ENCODE measurements around the gene SAGE1.
"Not testable (repeated sequence)": the region's sequence is repeated elsewhere in the genome, so short reads cannot be mapped to it uniquely, and the experiment has no call there.

The SAGE1 gene

DNA sequence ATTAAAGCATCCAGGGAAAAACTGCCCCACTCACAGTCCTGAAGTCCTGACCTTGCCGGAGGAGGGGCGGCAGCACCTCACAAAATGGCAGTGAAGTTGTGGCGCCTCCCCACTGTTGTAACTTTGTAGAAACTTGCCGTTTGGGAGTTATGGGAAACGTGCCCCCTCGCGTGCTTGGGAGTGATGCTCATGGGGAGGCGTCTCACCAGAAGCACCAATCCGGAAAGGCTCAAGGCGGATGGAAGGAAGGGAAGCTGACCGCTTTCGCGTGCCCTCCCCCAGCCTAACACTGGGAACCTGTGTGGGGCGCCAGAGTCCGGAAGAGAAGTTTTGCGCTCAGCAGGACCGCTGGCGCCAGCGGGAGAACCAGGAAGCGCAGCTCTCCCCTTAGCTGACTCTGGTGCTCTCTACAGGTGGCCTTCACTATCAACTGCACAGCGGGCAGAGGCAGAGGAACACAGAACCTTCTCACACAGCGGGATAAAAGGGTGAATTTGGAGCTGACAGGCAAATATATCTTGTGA, at the start of gene SAGE1, which contains the start of gene CT45A10:
SAGE1 (plus strand) TSS at position 423 of the 524 bp plus-strand sequence. CDS start 2,527 bp downstream, outside the sequence.
CT45A10 (minus strand) TSS at position 151 of the 524 bp plus-strand sequence. CDS start 8,100 bp downstream, outside the sequence.
- no peak within 1 kb of the TSS for H3K4me3 ChIP-seq (ENCODE audit: low read length)
- no peak within 1 kb of the TSS for H3K27ac ChIP-seq (ENCODE audit: low read length)
- H3K9ac ChIP-seq (ENCODE audit: low read length) = no peak within 1 kb of the TSS
- H3K9me3 ChIP-seq (ENCODE audit: control insufficient read depth, low read depth, low read length) = peaks cover 39% of the 10 kb centered on the region
- H3K4me1 ChIP-seq (ENCODE audit: control insufficient read depth, low read depth, low read length) = no peaks in the 10 kb centered on the region
- H3K27me3 ChIP-seq (ENCODE audit: control insufficient read depth, insufficient read depth, low read length) = no peaks in the 10 kb centered on the region
- H3K36me3 ChIP-seq (ENCODE audit: control insufficient read depth, low read depth, low read length) = no peaks in the 10 kb centered on the region

DNA sequence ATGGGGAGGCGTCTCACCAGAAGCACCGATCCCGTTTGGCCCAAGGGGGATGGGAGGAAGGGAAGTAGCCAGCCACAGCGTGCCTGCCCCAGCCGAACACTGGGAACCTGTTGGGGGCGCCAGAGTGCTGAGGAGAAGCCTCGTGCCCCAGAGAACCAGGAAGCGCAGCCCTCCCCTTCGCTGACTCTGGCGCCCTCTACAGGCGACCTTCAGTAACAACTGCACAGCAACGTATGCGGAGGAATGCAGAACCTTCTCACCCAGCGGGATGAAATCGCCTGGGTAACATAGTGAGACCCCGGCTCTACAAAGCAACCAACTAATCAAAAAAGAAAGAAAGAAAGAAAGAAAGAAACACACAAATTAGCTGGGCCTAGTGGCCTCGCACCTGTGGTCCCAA, 39.1 kb upstream of the SAGE1 start, which contains the start of gene CT45A8:
CT45A8 (minus strand) TSS at position 101 of the 400 bp plus-strand sequence. CDS start 3,755 bp downstream, outside the sequence.
- not testable (repeated sequence) for H3K4me1 ChIP-seq (ENCODE audit: control insufficient read depth, low read depth, low read length); H3K4me3 ChIP-seq (ENCODE audit: low read length); H3K36me3 ChIP-seq (ENCODE audit: control insufficient read depth, low read depth, low read length); H3K9ac ChIP-seq (ENCODE audit: low read length); H3K9me3 ChIP-seq (ENCODE audit: control insufficient read depth, low read depth, low read length); H3K27ac ChIP-seq (ENCODE audit: low read length); H3K27me3 ChIP-seq (ENCODE audit: control insufficient read depth, insufficient read depth, low read length)

DNA sequence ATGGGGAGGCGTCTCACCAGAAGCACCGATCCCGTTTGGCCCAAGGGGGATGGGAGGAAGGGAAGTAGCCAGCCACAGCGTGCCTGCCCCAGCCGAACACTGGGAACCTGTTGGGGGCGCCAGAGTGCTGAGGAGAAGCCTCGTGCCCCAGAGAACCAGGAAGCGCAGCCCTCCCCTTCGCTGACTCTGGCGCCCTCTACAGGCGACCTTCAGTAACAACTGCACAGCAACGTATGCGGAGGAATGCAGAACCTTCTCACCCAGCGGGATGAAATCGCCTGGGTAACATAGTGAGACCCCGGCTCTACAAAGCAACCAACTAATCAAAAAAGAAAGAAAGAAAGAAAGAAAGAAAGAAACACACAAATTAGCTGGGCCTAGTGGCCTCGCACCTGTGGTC, 21.8 kb upstream of the SAGE1 start, which contains the start of gene CT45A9:
CT45A9 (minus strand) TSS at position 101 of the 400 bp plus-strand sequence. CDS start 3,751 bp downstream, outside the sequence.
- H3K4me3 ChIP-seq (ENCODE audit: low read length); H3K9ac ChIP-seq (ENCODE audit: low read length); H3K36me3 ChIP-seq (ENCODE audit: control insufficient read depth, low read depth, low read length); H3K9me3 ChIP-seq (ENCODE audit: control insufficient read depth, low read depth, low read length); H3K27me3 ChIP-seq (ENCODE audit: control insufficient read depth, insufficient read depth, low read length); H3K4me1 ChIP-seq (ENCODE audit: control insufficient read depth, low read depth, low read length); H3K27ac ChIP-seq (ENCODE audit: low read length): not testable (repeated sequence)

DNA sequence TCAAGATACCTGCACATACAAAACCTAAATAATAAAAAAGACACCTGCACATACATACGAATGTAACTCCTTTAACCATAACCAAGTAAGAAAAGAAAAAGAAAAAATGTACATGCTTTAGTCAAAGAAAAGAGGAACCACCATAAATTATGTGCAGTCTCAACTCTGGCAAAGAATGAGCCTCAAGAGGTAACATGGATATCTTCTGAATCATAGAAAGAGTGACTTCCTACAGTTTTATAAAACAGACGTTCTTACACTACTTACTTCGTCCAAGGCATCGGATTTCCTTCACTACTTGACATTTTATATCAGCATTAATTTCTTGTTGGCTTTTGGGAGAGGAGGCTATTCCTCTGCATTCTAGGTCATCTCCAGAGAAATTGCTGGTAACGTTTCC, 10.8 kb upstream of the SAGE1 start:
- H3K36me3 ChIP-seq (ENCODE audit: control insufficient read depth, low read depth, low read length); H3K9ac ChIP-seq (ENCODE audit: low read length); H3K9me3 ChIP-seq (ENCODE audit: control insufficient read depth, low read depth, low read length); H3K4me1 ChIP-seq (ENCODE audit: control insufficient read depth, low read depth, low read length); H3K27ac ChIP-seq (ENCODE audit: low read length); H3K4me3 ChIP-seq (ENCODE audit: low read length); H3K27me3 ChIP-seq (ENCODE audit: control insufficient read depth, insufficient read depth, low read length): not testable (repeated sequence)

- H3K4me3 ChIP-seq (ENCODE audit: low read length); H3K4me1 ChIP-seq (ENCODE audit: control insufficient read depth, low read depth, low read length); H3K9ac ChIP-seq (ENCODE audit: low read length); H3K27ac ChIP-seq (ENCODE audit: low read length); H3K27me3 ChIP-seq (ENCODE audit: control insufficient read depth, insufficient read depth, low read length); H3K36me3 ChIP-seq (ENCODE audit: control insufficient read depth, low read depth, low read length): not testable (repeated sequence)
- H3K9me3 ChIP-seq (ENCODE audit: control insufficient read depth, low read depth, low read length) = peaks cover 21% of the 10 kb centered on the region
Observed at GRCh38 chrX:135888230-135888629, 5.3 kb upstream of the SAGE1 start.

DNA sequence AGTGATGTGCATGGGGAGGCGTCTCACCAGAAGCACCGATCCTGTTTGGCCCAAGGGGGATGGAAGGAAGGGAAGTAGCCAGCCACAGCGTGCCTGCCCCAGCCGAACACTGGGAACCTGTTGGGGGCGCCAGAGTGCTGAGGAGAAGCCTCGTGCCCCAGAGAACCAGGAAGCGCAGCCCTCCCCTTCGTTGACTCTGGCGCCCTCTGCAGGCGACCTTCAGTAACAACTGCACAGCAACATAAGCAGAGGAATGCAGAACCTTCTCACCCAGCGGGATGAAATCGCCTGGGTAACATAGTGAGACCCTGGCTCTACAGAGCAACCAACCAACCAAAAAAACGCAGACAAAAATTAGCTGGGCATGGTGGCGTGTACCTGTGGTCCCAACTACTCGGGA, 4.5 kb upstream of the SAGE1 start:
- H3K9ac ChIP-seq (ENCODE audit: low read length); H3K4me1 ChIP-seq (ENCODE audit: control insufficient read depth, low read depth, low read length); H3K27ac ChIP-seq (ENCODE audit: low read length); H3K4me3 ChIP-seq (ENCODE audit: low read length); H3K27me3 ChIP-seq (ENCODE audit: control insufficient read depth, insufficient read depth, low read length); H3K36me3 ChIP-seq (ENCODE audit: control insufficient read depth, low read depth, low read length): not testable (repeated sequence)
- peaks cover 23% of the 10 kb centered on the region for H3K9me3 ChIP-seq (ENCODE audit: control insufficient read depth, low read depth, low read length)

DNA sequence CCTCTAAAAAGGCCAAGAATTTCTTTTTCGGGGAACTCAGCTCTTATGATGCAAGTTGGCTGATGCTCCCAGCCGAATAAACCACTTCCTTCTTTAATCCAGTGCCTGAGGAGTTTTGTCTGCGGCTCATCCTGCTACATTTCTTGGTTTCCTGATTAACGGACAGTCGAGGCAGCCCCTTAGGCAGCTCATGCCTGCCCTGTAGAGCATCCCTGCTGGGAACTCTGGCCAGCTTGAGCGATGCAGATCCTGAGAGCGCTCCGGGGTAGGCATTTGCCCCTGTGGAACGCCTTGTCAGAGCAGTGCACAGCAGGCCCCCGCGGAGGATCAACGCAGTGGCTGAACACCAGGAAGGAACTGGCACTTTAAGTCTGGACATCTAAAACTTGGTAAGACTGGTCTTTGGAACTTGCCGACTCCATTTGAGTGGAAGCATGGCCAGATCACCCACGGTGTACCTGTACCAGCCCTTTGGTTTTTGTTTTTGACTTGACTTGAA, 3.4 kb upstream of the SAGE1 start:
- no peaks in the 10 kb centered on the region for H3K36me3 ChIP-seq (ENCODE audit: control insufficient read depth, low read depth, low read length)
- peaks cover 26% of the 10 kb centered on the region for H3K9me3 ChIP-seq (ENCODE audit: control insufficient read depth, low read depth, low read length)
- H3K4me3 ChIP-seq (ENCODE audit: low read length) = no peak overlapping the region
- no peaks in the 10 kb centered on the region for H3K4me1 ChIP-seq (ENCODE audit: control insufficient read depth, low read depth, low read length)
- H3K9ac ChIP-seq (ENCODE audit: low read length) = no peak overlapping the region
- H3K27ac ChIP-seq (ENCODE audit: low read length) = no peak overlapping the region
- no peaks in the 10 kb centered on the region for H3K27me3 ChIP-seq (ENCODE audit: control insufficient read depth, insufficient read depth, low read length)

- Histone ChIP-seq H3K9ac (ENCODE audit: low read length) (no peak overlapping the region), H3K27ac (ENCODE audit: low read length) (no peak overlapping the region), H3K4me3 (ENCODE audit: low read length) (no peak overlapping the region), H3K9me3 (ENCODE audit: control insufficient read depth, low read depth, low read length) (peaks cover 39% of the 10 kb centered on the region), H3K27me3 (ENCODE audit: control insufficient read depth, insufficient read depth, low read length) (no peaks in the 10 kb centered on the region), H3K4me1 (ENCODE audit: control insufficient read depth, low read depth, low read length) (no peaks in the 10 kb centered on the region), H3K36me3 (ENCODE audit: control insufficient read depth, low read depth, low read length) (no peaks in the 10 kb centered on the region)
Observed at GRCh38 chrX:135892781-135893180, 735 bp upstream of the SAGE1 start.

GRCh38 chrX:135910251-135910650, 16.7 kb downstream of the SAGE1 start:
- no peaks in the 10 kb centered on the region for H3K4me1 ChIP-seq (ENCODE audit: control insufficient read depth, low read depth, low read length)
- H3K9me3 ChIP-seq (ENCODE audit: control insufficient read depth, low read depth, low read length) = peaks cover 16% of the 10 kb centered on the region
- H3K36me3 ChIP-seq (ENCODE audit: control insufficient read depth, low read depth, low read length) = no peaks in the 10 kb centered on the region
- H3K27me3 ChIP-seq (ENCODE audit: control insufficient read depth, insufficient read depth, low read length) = no peaks in the 10 kb centered on the region
- no peak overlapping the region for H3K4me3 ChIP-seq (ENCODE audit: low read length)
- no peak overlapping the region for H3K9ac ChIP-seq (ENCODE audit: low read length)
- no peak overlapping the region for H3K27ac ChIP-seq (ENCODE audit: low read length)

DNA sequence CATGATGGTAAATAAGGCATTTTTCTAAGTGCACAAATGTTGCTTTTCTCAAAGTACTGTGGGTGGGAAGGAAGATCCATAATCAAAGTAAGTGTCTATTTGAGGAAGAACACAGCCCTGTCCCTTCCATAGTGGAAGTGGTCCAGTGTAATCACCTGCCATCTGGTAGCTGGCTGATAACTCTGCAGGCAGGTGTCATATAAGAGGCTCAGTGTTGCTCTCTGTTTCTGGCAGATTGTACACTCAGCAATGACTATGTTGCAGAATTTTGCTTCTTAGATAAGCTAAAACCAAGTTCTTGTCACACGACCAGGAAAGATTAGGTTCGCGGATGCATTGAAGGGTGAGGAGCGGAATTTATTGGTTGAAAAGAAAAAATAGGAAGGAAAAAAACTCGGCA, 20.9 kb downstream of the SAGE1 start:
- no peaks in the 10 kb centered on the region for H3K27me3 ChIP-seq (ENCODE audit: control insufficient read depth, insufficient read depth, low read length)
- H3K36me3 ChIP-seq (ENCODE audit: control insufficient read depth, low read depth, low read length) = no peaks in the 10 kb centered on the region
- H3K9me3 ChIP-seq (ENCODE audit: control insufficient read depth, low read depth, low read length) = peaks cover 4% of the 10 kb centered on the region
- H3K4me1 ChIP-seq (ENCODE audit: control insufficient read depth, low read depth, low read length) = no peaks in the 10 kb centered on the region
- no peak overlapping the region for H3K27ac ChIP-seq (ENCODE audit: low read length)
- no peak overlapping the region for H3K9ac ChIP-seq (ENCODE audit: low read length)
- no peak overlapping the region for H3K4me3 ChIP-seq (ENCODE audit: low read length)

GRCh38 chrX:135920516-135920915, 27.0 kb downstream of the SAGE1 start:
- not testable (repeated sequence) for H3K27ac ChIP-seq (ENCODE audit: low read length); H3K9ac ChIP-seq (ENCODE audit: low read length); H3K27me3 ChIP-seq (ENCODE audit: control insufficient read depth, insufficient read depth, low read length); H3K4me3 ChIP-seq (ENCODE audit: low read length); H3K36me3 ChIP-seq (ENCODE audit: control insufficient read depth, low read depth, low read length); H3K4me1 ChIP-seq (ENCODE audit: control insufficient read depth, low read depth, low read length)
- H3K9me3 ChIP-seq (ENCODE audit: control insufficient read depth, low read depth, low read length) = peaks cover 18% of the 10 kb centered on the region

- Histone ChIP-seq H3K4me1 (ENCODE audit: control insufficient read depth, low read depth, low read length) (no peaks in the 10 kb centered on the region), H3K9me3 (ENCODE audit: control insufficient read depth, low read depth, low read length) (peaks cover 17% of the 10 kb centered on the region), H3K27me3 (ENCODE audit: control insufficient read depth, insufficient read depth, low read length) (no peaks in the 10 kb centered on the region), H3K4me3 (ENCODE audit: low read length) (no peak overlapping the region), H3K27ac (ENCODE audit: low read length) (no peak overlapping the region), H3K9ac (ENCODE audit: low read length) (no peak overlapping the region), H3K36me3 (ENCODE audit: control insufficient read depth, low read depth, low read length) (no peaks in the 10 kb centered on the region)
Observed at GRCh38 chrX:135923353-135923752, 29.8 kb downstream of the SAGE1 start.
